HCT116 (cell line): ENCODE data around the gene RNPEP.

Source experiments
- POLR2AphosphoS5 ChIP-seq: IDR thresholded peaks from 2 replicates; pipeline ENCODE4 v1.6.1; 2011; ENCODE audit warnings: mild to moderate bottlenecking, low read depth, low read length, moderate library complexity
- TF ChIP-seq, protein P1 (sequence below), 3 experiments: fragments of 200-600 bp in 1 of 3; sonication (generic) in 1 of 3; IDR thresholded peaks in 2 of 3; conservative IDR thresholded peaks in 1 of 3; 2 replicates each; pipeline ENCODE4 v1.5.1; 2012 to 2017; ENCODE audit warnings: low read depth in 2 of 3, low read length in 2 of 3, antibody characterized with exemption in 1 of 3, borderline replicate concordance in 1 of 3, control low read depth in 1 of 3, mild to moderate bottlenecking in 1 of 3, mixed read lengths in 1 of 3, mixed run types in 1 of 3, moderate library complexity in 1 of 3; ENCODE audit not compliant: insufficient read depth in 1 of 3

GRCh38 chr1:201939574-201939973, 42.9 kb upstream of the RNPEP start:
- TF ChIP-seq, protein P1, sequence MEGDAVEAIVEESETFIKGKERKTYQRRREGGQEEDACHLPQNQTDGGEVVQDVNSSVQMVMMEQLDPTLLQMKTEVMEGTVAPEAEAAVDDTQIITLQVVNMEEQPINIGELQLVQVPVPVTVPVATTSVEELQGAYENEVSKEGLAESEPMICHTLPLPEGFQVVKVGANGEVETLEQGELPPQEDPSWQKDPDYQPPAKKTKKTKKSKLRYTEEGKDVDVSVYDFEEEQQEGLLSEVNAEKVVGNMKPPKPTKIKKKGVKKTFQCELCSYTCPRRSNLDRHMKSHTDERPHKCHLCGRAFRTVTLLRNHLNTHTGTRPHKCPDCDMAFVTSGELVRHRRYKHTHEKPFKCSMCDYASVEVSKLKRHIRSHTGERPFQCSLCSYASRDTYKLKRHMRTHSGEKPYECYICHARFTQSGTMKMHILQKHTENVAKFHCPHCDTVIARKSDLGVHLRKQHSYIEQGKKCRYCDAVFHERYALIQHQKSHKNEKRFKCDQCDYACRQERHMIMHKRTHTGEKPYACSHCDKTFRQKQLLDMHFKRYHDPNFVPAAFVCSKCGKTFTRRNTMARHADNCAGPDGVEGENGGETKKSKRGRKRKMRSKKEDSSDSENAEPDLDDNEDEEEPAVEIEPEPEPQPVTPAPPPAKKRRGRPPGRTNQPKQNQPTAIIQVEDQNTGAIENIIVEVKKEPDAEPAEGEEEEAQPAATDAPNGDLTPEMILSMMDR (IDR thresholded peaks at IDR 0.05 in 2 of 3, conservative IDR thresholded peaks at IDR 0.05 in 1 of 3; ENCODE audit: borderline replicate concordance in 1 of 3, insufficient read depth in 1 of 3, low read depth in 2 of 3, low read length in 2 of 3): no peak
- no peak for TF ChIP-seq POLR2AphosphoS5
